HG03045 (cell line): ENCODE results near the gene PIK3R4.

Experiments used
- ATAC-seq: cut with Tn5 transposase; IDR thresholded peaks from one replicate; pipeline ENCODE4 v1.9.1; 2021; ENCODE audit warnings: mild to moderate bottlenecking, moderate library complexity; ENCODE audit not compliant: unreplicated experiment

PIK3R4 gene

GRCh38 chr3:130743354-130743753 is 3.3 kb downstream of the PIK3R4 start:
- ATAC-seq = no peak

DNA sequence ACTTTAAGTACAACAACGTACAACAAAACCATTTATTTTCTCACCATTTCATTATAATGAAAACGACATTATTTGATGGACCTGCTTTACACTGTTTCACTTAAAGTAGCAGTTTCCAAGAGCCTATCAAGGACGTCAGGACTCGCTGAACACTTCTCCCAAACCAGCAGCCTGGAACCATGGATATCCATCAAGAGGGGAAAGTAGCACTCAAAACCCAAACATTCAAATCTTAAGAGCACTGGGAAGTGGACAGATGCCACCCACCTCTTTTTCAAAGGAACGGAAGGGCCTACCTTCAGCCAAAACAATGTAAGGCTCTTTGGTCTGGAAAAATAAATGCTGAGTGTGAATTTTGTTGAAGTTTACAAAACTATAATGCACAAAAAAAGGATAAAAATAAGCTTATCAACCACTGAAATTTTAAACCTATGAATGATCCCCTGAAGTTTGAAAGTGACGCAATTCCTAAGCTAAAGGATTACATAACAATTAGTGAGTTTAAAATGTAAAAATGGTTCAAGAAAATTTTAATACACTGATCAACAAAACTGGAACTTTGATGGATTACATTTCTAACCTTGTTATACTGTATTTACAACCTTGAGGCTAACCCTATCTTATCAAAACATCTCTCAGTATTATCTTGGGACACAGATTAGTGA is 4.6 kb downstream of the PIK3R4 start:
- no peak for ATAC-seq

DNA sequence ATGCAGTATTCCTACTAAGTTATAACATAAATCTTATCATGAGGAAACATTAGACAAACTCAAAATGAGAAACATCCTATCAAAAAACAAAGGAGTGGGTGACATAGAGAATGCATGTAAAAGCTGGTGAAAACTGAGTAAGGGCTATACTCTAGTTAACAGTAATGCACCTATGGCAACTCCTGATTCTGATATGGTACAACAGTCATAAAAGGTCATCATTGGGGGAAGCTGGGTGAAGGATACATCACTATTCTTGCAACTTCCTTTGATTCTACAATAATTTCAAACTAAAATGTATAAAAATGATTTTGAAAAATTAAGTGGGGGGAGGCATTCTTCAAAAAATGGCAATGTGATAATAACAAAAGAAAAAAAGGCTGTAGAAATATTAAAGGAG is 6.8 kb downstream of the PIK3R4 start:
- no peak for ATAC-seq

DNA sequence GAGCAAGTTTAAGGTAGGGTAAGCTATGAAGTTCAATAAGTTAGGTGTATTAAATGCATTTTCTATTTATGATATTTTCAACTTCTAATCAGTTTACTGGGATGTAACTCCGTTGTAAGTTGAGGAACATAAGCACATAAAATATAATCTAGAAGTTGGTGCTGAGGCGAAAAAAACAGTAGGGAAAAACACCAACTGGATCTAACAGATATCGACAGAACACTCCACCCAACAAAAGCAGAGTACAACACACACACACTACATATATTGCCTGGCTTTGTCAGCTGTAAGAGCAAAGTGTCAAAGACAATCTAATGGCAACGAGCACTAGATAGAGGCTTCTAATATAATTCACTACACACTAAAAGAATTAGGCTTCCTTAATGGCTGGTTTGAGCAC is 8.4 kb downstream of the PIK3R4 start:
- no peak for ATAC-seq

DNA sequence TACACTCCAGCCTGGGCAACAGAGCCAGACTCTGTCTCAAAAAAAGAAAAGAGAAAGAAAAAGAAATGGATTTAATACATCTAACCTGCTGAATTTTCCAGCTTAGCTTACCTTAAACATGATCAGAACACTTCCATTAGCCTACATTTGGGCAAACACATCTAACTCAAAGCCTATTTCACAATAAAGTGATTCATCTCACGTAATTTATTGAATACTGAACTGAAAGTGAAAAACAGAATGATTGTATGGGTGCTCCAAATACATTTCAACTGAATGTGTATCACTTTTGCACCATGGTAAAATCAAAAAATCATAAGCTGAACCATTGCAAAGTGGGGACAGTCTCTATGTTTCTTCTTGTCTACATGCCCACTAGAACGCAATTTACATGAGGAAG is 9.0 kb downstream of the PIK3R4 start:
- no peak for ATAC-seq

GRCh38 chr3:130733236-130733875 is 13.3 kb downstream of the PIK3R4 start:
- ATAC-seq = no peak

DNA sequence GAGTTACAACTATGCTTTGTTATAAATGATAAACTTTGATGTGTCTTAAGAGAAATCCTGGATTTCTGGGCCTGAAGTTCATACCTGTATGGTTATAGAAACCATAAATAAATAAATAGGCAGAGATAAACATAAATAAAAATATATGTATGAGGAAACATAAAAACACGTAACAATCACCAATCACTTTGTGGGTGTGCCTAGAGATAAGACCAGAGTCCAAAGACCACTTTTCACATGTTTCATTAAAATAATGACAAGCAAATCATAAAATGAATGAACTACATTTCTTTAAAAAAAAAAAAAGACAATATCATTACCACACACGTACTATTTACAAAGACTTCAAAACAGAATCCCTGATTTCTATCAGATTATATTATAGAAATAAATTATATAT is 14.1 kb downstream of the PIK3R4 start:
- ATAC-seq = no peak

GRCh38 chr3:130731817-130732216 is 14.8 kb downstream of the PIK3R4 start:
- ATAC-seq = no peak

DNA sequence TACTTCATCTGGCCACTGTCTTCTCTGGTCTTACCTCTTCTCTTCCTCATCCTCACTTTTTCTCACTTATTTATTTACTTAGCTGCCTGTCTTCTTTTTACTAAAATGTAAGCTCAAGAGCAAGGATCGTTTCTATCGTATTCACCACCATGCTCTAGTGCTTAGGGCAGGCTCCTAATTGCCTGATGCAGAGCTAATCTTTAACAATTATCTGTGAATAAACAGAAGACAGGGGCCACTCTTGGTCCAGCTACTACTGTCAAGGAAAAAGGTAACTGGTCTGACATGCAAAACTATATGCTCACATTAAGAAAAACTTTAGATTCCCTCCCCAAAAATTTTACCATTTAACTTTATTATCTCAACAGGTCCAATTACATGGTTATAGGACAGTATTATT is 17.5 kb downstream of the PIK3R4 start:
- no peak for ATAC-seq

- ATAC-seq = no peak
Observed at GRCh38 chr3:130728037-130728436, 18.6 kb downstream of the PIK3R4 start.

DNA sequence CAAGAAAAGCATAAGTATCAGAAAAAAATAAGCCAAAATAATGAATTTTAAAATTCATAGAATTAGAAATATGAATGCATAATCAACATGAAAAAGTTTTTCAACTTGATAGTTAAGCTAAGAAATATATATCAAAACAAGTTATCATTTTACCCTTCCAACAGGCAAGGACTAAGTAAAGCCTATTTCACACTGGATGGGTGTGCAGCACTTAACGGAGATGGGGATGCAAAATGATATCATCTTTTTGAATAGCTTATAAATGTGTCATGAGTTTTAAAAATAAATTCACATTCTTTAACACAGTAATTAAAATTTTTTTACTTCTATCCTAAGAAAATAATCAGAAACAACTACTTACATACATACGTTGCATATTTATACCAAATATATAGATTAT is 20.9 kb downstream of the PIK3R4 start:
- ATAC-seq = no peak

GRCh38 chr3:130715616-130716015 is 31.0 kb downstream of the PIK3R4 start:
- no peak for ATAC-seq

DNA sequence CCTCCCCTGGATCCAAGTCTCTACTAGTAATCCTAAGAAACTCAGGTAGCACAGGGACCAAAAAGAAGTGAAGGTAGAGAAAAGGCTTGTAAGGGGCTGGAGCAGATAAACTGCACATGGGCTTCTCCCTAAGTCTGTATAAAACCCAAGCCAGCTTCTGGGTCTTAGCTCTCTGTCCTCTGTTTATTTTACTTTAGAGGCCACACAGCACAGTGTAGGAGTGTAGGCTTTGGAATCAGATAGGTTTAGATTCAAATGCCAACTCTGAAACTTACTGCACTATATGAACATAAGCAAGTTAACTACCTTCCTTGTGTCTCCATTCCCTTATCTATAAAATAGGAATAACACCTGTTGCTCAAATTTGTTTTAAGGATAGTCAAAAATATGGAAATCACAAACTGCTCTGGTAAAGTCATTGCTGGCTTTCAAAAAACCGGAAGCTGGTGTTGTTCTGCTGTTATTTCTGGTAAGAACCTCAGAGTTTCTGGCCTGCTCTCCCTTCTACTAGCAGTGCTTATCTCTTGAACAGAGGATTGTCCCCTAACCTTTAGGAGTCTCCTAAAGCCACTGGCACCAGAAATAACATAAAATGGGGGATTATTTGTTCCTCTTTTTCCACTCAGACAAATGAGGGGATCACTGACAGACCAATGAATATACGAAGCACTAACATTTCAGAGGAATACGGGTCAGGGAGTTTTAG is 33.8 kb downstream of the PIK3R4 start:
- no peak for ATAC-seq

GRCh38 chr3:130711565-130712324 is 34.9 kb downstream of the PIK3R4 start:
- no peak for ATAC-seq

GRCh38 chr3:130709671-130710070 is 37.0 kb downstream of the PIK3R4 start:
- no peak for ATAC-seq

- no peak for ATAC-seq
Observed at GRCh38 chr3:130707902-130708601, 38.6 kb downstream of the PIK3R4 start.

GRCh38 chr3:130705501-130705900 is 41.1 kb downstream of the PIK3R4 start:
- ATAC-seq = no peak

GRCh38 chr3:130702985-130703384 is 43.6 kb downstream of the PIK3R4 start:
- ATAC-seq = no peak

GRCh38 chr3:130700541-130700940 is 46.1 kb downstream of the PIK3R4 start:
- no peak for ATAC-seq

DNA sequence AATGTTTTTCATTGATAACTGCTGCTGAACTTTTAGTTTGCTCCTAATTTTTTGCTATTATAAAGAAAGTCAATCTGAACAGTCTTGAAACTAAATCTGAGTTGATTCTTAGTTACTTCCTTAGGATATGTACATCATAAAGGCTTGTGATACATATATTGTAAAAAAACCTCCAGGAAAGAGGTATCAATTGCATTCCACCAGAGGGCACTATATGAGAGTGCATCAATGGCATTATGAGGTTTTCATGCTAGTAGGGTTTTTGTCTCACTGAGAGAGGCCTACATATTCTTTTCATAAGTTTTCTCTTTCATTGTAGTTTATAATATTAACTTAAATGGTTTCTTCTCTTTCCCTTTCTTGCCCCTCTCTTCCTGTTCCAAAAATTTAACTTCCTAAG is 46.9 kb downstream of the PIK3R4 start:
- ATAC-seq = no peak

- ATAC-seq = no peak
Observed at GRCh38 chr3:130693314-130693713, 53.3 kb downstream of the PIK3R4 start.
